Epithelial cell of proximal tubule (primary cell): ENCODE data around the gene TRIM69. TPM values are rescaled to one million over a fixed set of nuclear protein-coding genes. Genes with fewer than 3 reads are reported as not detected.

Experiments used
- DNase-seq: peaks from one replicate; pipeline ENCODE4 v3.0.0-alpha.2; 2011; ENCODE audit warnings: low read depth
- H3K4me3 ChIP-seq: 2 replicates; pipeline ENCODE4 v1.5.1; 2011; ENCODE audit warnings: low read depth, mild to moderate bottlenecking, low read length
- CTCF ChIP-seq: conservative IDR thresholded peaks from 2 replicates; pipeline ENCODE4 v1.5.1; 2012; ENCODE audit warnings: low read depth, mild to moderate bottlenecking, low read length
- total RNA-seq: library from RNA; depleted of rRNA; stranded (reverse); fragments of >200 nt; gene quantifications from 2 replicates; pipeline ENCODE4 v1.2.3, GENCODE V29; 2015

Gene TRIM69
- total RNA-seq, 1 donor from 2014 or later, result 7.7 TPM

- no peak for DNase-seq
- no peak for TF ChIP-seq CTCF
- no peak overlapping the region for H3K4me3 ChIP-seq
Observed at GRCh38 chr15:44813231-44813630, 76.9 kb downstream of the TRIM69 start.

Other genes starting within 250 kb of the TRIM69 start
- 50.4 and 52.3 TPM in 2 replicates for gene EIF3J, start 199.4 kb upstream of the TRIM69 start, total RNA-seq
- gene SPG11, start 72.9 kb upstream of the TRIM69 start, total RNA-seq, result 34.1 and 37.5 TPM in 2 replicates
- gene PATL2, start 25.2 kb upstream of the TRIM69 start, total RNA-seq, result not detected in 2 replicates
- 648 and 1,011 TPM in 2 replicates for gene B2M, start 25.0 kb upstream of the TRIM69 start, total RNA-seq
- gene TERB2, start 220.2 kb downstream of the TRIM69 start, total RNA-seq, result not detected in 2 replicates